ENCODE data around the gene TIMP3.

- no peak for TF ChIP-seq CTCF (IDR thresholded peaks at IDR 0.05)
- no peak for TF ChIP-seq POLR2A (IDR thresholded peaks at IDR 0.05)
These were observed 4.8 kb downstream of the TIMP3 start for GRCh38 chr22:32806296-32806695.
